Peyer's patch (tissue), 4 donors: ENCODE results near the gene SH3RF3. TPM values are rescaled to one million over a fixed set of nuclear protein-coding genes. Genes with fewer than 3 reads are reported as not detected.

Experiments used
- DNase-seq, 3 donors: peaks; one replicate each; pipeline ENCODE4 v3.0.0-alpha.2; 2017 to 2019
- H3K27ac ChIP-seq, 4 donors: fragments of 200-600 bp; sonication (generic); one replicate each; pipeline ENCODE4 v1.5.1; 2016 to 2019
- H3K27me3 ChIP-seq, 2 donors: fragments of 200-600 bp; sonication (generic); one replicate each; pipeline ENCODE4 v1.5.1; 2019
- H3K36me3 ChIP-seq, 3 donors: fragments of 200-600 bp; sonication (generic); one replicate each; pipeline ENCODE4 v1.5.1; 2016 to 2019
- H3K4me1 ChIP-seq, 4 donors: fragments of 200-600 bp; sonication (generic); one replicate each; pipeline ENCODE4 v1.5.1; 2016 to 2019
- H3K4me3 ChIP-seq, 4 donors: fragments of 200-600 bp; sonication (generic); 1 replicate in 3 of 4; 2 replicates in 1 of 4; pipeline ENCODE4 v1.5.1; 2016 to 2019; ENCODE audit warnings: mild to moderate bottlenecking in 1 of 4
- H3K9me3 ChIP-seq, 4 donors: fragments of 200-600 bp; sonication (generic); one replicate each; pipeline ENCODE4 v1.5.1; 2016 to 2019; ENCODE audit warnings: mild to moderate bottlenecking in 1 of 4
- POLR2A ChIP-seq, 2 donors: fragments of 450-650 bp; IDR thresholded peaks; one replicate each; pipeline ENCODE4 v1.5.1; 2017; ENCODE audit warnings: antibody characterized with exemption in 2 of 2, mild to moderate bottlenecking in 2 of 2, moderate library complexity in 2 of 2
- total RNA-seq, 4 donors: library from RNA; depleted of rRNA; stranded (reverse); fragments of >200 nt; gene quantifications; one replicate each; pipeline ENCODE4 v1.1.0, GENCODE V29; 2016
- TF ChIP-seq, protein P1 (sequence below), 6 experiments: fragments of 450-650 bp in 4 of 6; fragments of 200-600 bp in 2 of 6; sonication (generic) in 1 of 6; IDR thresholded peaks; one replicate each; pipeline ENCODE4 v1.5.1; 2017 to 2019; ENCODE audit warnings: antibody characterized with exemption in 6 of 6, mild to moderate bottlenecking in 3 of 6, moderate library complexity in 1 of 6

SH3RF3 gene
- total RNA-seq, 4 donors from 2014 or later, result 1.1 to 5.0 (median 3.3) TPM

DNA sequence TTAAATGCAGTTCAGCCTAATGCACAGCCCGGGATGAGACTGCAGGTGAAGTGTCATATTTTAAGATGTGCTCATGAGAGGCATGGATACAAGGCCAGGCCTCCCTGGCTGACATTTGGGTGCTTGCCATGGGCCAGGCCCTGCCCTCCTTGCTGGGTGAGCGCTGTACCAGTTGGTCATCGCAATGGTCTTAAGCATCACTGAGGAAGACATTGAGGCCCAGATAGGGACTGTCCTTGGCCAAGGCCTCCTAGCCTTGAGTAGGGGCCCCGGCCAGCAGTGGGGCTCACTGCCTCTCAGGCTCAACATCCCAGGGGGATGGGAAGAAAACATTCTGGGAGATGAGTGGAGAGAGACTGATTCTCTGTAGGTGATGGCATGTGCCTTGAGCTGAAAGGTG, 184.3 kb downstream of the SH3RF3 start:
- Histone ChIP-seq H3K27me3 (no peaks in the 10 kb centered on the region), H3K4me1 (no peaks in the 10 kb centered on the region), H3K36me3 (no peaks in the 10 kb centered on the region), H3K4me3 (no peak overlapping the region), H3K9me3 (no peaks in the 10 kb centered on the region), H3K27ac (no peak overlapping the region)
- no peak for DNase-seq
- TF ChIP-seq, protein P1, sequence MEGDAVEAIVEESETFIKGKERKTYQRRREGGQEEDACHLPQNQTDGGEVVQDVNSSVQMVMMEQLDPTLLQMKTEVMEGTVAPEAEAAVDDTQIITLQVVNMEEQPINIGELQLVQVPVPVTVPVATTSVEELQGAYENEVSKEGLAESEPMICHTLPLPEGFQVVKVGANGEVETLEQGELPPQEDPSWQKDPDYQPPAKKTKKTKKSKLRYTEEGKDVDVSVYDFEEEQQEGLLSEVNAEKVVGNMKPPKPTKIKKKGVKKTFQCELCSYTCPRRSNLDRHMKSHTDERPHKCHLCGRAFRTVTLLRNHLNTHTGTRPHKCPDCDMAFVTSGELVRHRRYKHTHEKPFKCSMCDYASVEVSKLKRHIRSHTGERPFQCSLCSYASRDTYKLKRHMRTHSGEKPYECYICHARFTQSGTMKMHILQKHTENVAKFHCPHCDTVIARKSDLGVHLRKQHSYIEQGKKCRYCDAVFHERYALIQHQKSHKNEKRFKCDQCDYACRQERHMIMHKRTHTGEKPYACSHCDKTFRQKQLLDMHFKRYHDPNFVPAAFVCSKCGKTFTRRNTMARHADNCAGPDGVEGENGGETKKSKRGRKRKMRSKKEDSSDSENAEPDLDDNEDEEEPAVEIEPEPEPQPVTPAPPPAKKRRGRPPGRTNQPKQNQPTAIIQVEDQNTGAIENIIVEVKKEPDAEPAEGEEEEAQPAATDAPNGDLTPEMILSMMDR (IDR thresholded peaks at IDR 0.05), result no peak
- no peak for TF ChIP-seq POLR2A (IDR thresholded peaks at IDR 0.05)

DNA sequence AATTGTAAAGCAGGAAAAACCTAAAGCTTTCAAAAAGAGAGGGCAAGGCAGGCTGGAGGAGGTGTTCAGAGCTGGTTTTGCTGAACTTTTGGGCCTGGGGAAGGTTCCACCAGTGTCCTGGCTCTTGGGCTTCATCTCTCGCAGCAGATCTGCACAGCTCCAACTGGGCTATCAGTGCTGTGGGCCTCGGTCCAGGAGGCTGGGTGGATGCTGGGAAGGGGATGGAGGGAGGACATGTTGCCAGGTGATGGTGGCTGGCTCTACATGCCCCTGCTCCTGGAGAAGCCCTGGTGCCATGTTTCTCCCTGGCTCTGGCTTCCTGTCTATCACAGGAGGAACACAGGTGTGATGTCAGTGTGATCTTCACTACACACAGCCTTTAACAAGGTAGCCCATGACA, 187.1 kb downstream of the SH3RF3 start:
- no peaks in the 10 kb centered on the region for H3K9me3 ChIP-seq
- no peaks in the 10 kb centered on the region for H3K36me3 ChIP-seq
- TF ChIP-seq, protein P1 (IDR thresholded peaks at IDR 0.05), result no peak
- no peak for TF ChIP-seq POLR2A (IDR thresholded peaks at IDR 0.05)
- no peak overlapping the region for H3K4me3 ChIP-seq
- H3K4me1 ChIP-seq, result peaks cover 0 to 12% (median 0%) of the 10 kb centered on the region in 4 donors
- H3K27ac ChIP-seq, result no peak overlapping the region
- no peak for DNase-seq
- H3K27me3 ChIP-seq, result no peaks in the 10 kb centered on the region

DNA sequence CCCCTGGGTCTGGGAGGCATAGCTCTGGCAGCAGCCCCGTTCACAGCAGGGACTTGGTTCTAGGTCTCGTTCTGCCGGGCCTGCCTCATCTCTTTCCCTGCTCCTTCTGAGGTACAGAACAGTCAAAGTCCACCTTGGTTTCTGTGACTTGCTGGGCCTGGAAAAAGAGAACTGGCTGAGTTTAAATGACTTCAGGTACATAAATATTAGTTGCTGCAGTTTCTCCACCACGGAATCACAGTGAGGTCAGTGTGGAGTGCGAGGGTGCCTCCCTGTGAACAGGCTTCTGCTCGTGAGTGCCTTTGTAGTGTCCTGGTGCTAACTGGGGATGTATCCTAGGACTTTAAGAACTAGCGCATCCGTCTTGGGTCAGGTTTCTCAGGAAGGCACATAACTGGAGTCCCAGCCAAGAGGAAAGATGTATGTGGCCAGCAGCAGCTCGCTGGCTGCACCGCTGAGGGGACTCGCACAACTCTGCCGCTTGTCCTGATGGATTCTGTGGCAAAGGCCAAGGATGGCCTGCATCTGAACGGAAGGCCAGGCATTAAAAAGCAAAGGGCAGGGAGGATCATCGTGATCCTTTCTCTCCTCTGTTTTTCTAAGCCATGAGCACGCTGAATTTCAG, 188.6 kb downstream of the SH3RF3 start:
- TF ChIP-seq POLR2A (IDR thresholded peaks at IDR 0.05), result no peak
- TF ChIP-seq, protein P1 (IDR thresholded peaks at IDR 0.05), result no peak
- H3K4me1 ChIP-seq, result peaks cover 0 to 18% (median 0%) of the 10 kb centered on the region in 4 donors
- H3K4me3 ChIP-seq, result no peak overlapping the region
- H3K9me3 ChIP-seq, result no peaks in the 10 kb centered on the region
- peak overlapping the region; percentile 4 to 80 (median 40) for H3K27ac ChIP-seq
- no peaks in the 10 kb centered on the region for H3K27me3 ChIP-seq
- DNase-seq, result no peak
- no peaks in the 10 kb centered on the region for H3K36me3 ChIP-seq

DNA sequence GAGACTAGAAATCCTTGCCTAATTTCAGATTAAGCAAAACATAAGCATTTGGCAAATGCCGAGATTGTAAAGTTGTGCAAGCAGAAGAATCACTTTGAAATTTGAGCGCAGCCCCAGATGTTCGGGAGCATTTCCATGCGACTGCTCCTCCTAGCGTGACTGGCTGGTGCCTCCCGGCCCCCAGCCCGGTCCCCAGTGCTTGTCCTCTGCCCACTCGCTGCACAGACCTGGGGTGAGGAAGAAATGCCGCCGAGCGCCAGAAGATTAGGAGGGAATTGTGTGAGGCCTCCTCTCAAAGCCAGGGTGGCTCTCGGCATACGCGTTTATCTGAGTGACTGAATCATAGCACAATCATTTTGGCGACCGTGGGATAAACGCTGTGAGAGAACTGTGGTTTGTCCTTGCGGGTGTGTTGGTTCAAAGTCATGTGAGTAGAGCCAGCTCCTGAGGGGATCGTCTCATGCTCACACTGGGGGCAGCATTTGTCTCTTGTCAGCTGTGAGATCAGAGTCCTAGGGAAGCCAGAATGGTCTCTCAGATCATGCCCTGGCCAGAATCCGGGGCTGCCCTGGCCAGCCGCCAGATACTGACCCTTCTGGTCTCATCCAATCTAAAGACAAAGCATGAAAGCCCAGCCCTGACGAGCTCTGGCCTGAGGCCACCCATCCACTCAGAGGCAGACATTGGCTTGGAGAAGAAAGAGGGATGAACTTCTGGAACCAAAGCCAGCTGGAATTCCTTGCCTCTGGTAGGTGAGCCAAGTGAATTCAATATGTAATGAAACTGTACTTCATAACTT, 189.3 kb downstream of the SH3RF3 start:
- TF ChIP-seq, protein P1 (IDR thresholded peaks at IDR 0.05), result no peak
- TF ChIP-seq POLR2A (IDR thresholded peaks at IDR 0.05), result no peak
- Histone ChIP-seq H3K27ac (peak overlapping the region; percentile 16 to 80 (median 64)), H3K36me3 (no peaks in the 10 kb centered on the region), H3K27me3 (no peaks in the 10 kb centered on the region), H3K4me3 (no peak overlapping the region), H3K4me1 (peaks cover 0 to 26% (median 0%) of the 10 kb centered on the region in 4 donors), H3K9me3 (no peaks in the 10 kb centered on the region)
- DNase-seq, result peak; percentile 18 to 78 (median 63)

DNA sequence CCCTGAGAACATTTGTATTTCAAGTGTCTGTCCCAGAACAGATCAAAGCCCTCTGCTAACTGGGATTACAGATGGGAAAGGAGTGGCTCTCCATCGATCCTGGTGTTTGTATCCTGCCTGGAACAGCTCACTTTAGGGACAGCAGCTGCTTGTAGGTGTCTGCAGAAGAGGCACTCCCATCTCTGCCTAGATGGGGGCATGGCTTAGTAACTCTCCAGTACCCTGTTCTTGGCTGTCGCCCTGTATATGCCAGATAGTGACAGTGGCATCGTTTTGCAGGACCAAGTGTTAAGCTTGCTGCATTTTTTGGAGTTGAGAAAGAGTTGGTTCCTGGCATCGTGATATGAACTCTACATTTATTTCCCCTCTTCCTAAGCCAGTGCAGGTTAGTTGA, 189.9 kb downstream of the SH3RF3 start:
- H3K9me3 ChIP-seq, result no peaks in the 10 kb centered on the region
- H3K36me3 ChIP-seq, result no peaks in the 10 kb centered on the region
- no peak overlapping the region for H3K4me3 ChIP-seq
- H3K27ac ChIP-seq, result peak overlapping the region; percentile 16 to 80 (median 52)
- DNase-seq, result no peak
- H3K4me1 ChIP-seq, result peaks cover 0 to 28% (median 0%) of the 10 kb centered on the region in 4 donors
- no peaks in the 10 kb centered on the region for H3K27me3 ChIP-seq
- TF ChIP-seq, protein P1 (IDR thresholded peaks at IDR 0.05), result no peak
- TF ChIP-seq POLR2A (IDR thresholded peaks at IDR 0.05), result no peak
